ENCODE results near the gene RAB40C.

GRCh38 chr16:553601-554296, 36.1 kb upstream of the RAB40C start:
- TF ChIP-seq, protein P1, sequence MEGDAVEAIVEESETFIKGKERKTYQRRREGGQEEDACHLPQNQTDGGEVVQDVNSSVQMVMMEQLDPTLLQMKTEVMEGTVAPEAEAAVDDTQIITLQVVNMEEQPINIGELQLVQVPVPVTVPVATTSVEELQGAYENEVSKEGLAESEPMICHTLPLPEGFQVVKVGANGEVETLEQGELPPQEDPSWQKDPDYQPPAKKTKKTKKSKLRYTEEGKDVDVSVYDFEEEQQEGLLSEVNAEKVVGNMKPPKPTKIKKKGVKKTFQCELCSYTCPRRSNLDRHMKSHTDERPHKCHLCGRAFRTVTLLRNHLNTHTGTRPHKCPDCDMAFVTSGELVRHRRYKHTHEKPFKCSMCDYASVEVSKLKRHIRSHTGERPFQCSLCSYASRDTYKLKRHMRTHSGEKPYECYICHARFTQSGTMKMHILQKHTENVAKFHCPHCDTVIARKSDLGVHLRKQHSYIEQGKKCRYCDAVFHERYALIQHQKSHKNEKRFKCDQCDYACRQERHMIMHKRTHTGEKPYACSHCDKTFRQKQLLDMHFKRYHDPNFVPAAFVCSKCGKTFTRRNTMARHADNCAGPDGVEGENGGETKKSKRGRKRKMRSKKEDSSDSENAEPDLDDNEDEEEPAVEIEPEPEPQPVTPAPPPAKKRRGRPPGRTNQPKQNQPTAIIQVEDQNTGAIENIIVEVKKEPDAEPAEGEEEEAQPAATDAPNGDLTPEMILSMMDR (IDR thresholded peaks at IDR 0.05): no peak
- no peak for TF ChIP-seq TCF7L2 (IDR thresholded peaks at IDR 0.05; ENCODE audit: low read depth, low read length)
- TF ChIP-seq SIN3A (IDR thresholded peaks at IDR 0.05; ENCODE audit: borderline replicate concordance, insufficient read depth, low read depth, low read length): no peak
